ENCODE measurements around the gene NEDD4. TPM values are rescaled to one million over a fixed set of nuclear protein-coding genes. Genes with fewer than 3 reads are reported as not detected.

The NEDD4 gene
- total RNA-seq, 1 donor, result 48.5 TPM

- no peaks in the 10 kb centered on the region for H3K79me2 ChIP-seq (ENCODE audit: insufficient read depth, low read length)
- no peak overlapping the region for H2AFZ ChIP-seq (ENCODE audit: low read length)
- H3K27ac ChIP-seq (ENCODE audit: low read depth, low read length), result peak overlapping the region; percentile 28
- peaks cover 5% of the 10 kb centered on the region for H3K36me3 ChIP-seq (ENCODE audit: insufficient read depth, low read length)
- H3K9me3 ChIP-seq (ENCODE audit: low read depth, low read length), result peaks cover 3% of the 10 kb centered on the region
- H3K4me2 ChIP-seq (ENCODE audit: insufficient read depth, low read length), result peak overlapping the region; percentile 50
- no peak for DNase-seq (ENCODE audit: insufficient read length, low spot score, missing footprints)
- no peaks in the 10 kb centered on the region for H4K20me1 ChIP-seq (ENCODE audit: insufficient read depth, low read length)
- no peaks in the 10 kb centered on the region for H3K4me1 ChIP-seq (ENCODE audit: insufficient read depth, low read length)
- H3K27me3 ChIP-seq (ENCODE audit: insufficient read depth, low read length), result no peaks in the 10 kb centered on the region
- H3K4me3 ChIP-seq (ENCODE audit: insufficient read depth, low read length), result no peak overlapping the region
- no peak for TF ChIP-seq CTCF (IDR thresholded peaks at IDR 0.05; ENCODE audit: extremely low read depth, low read depth, low read length)
Observed at GRCh38 chr15:55937040-55937439, 56.4 kb downstream of the NEDD4 start.

GRCh38 chr15:55928955-55929354 lies 64.5 kb downstream of the NEDD4 start:
- no peak for DNase-seq (ENCODE audit: insufficient read length, low spot score, missing footprints)
- H3K27ac ChIP-seq (ENCODE audit: low read depth, low read length), result no peak overlapping the region

GRCh38 chr15:55921744-55922143 lies 71.7 kb downstream of the NEDD4 start:
- Histone ChIP-seq H3K27me3 (ENCODE audit: insufficient read depth, low read length) (no peaks in the 10 kb centered on the region), H2AFZ (ENCODE audit: low read length) (no peak overlapping the region), H3K4me2 (ENCODE audit: insufficient read depth, low read length) (no peak overlapping the region), H3K4me3 (ENCODE audit: insufficient read depth, low read length) (no peak overlapping the region), H3K9me3 (ENCODE audit: low read depth, low read length) (no peaks in the 10 kb centered on the region), H3K36me3 (ENCODE audit: insufficient read depth, low read length) (no peaks in the 10 kb centered on the region), H3K4me1 (ENCODE audit: insufficient read depth, low read length) (peaks cover 14% of the 10 kb centered on the region), H4K20me1 (ENCODE audit: insufficient read depth, low read length) (no peaks in the 10 kb centered on the region), H3K79me2 (ENCODE audit: insufficient read depth, low read length) (peaks cover 3% of the 10 kb centered on the region), H3K27ac (ENCODE audit: low read depth, low read length) (no peak overlapping the region)
- no peak for DNase-seq (ENCODE audit: insufficient read length, low spot score, missing footprints)
- peak; percentile 11 for TF ChIP-seq CTCF (IDR thresholded peaks at IDR 0.05; ENCODE audit: extremely low read depth, low read depth, low read length)

More at GRCh38 chr15:55928955-55929354, 64.5 kb downstream of the NEDD4 start:
- peaks cover 7% of the 10 kb centered on the region for H3K79me2 ChIP-seq (ENCODE audit: insufficient read depth, low read length)
- no peaks in the 10 kb centered on the region for H3K36me3 ChIP-seq (ENCODE audit: insufficient read depth, low read length)
- no peaks in the 10 kb centered on the region for H3K27me3 ChIP-seq (ENCODE audit: insufficient read depth, low read length)
- H4K20me1 ChIP-seq (ENCODE audit: insufficient read depth, low read length), result no peaks in the 10 kb centered on the region
- no peak overlapping the region for H2AFZ ChIP-seq (ENCODE audit: low read length)
- no peaks in the 10 kb centered on the region for H3K4me1 ChIP-seq (ENCODE audit: insufficient read depth, low read length)
- no peak overlapping the region for H3K4me3 ChIP-seq (ENCODE audit: insufficient read depth, low read length)
- no peaks in the 10 kb centered on the region for H3K9me3 ChIP-seq (ENCODE audit: low read depth, low read length)
- H3K4me2 ChIP-seq (ENCODE audit: insufficient read depth, low read length), result no peak overlapping the region
- no peak for TF ChIP-seq CTCF (IDR thresholded peaks at IDR 0.05; ENCODE audit: extremely low read depth, low read depth, low read length)

GRCh38 chr15:55917881-55918296 lies 75.5 kb downstream of the NEDD4 start:
- H3K27me3 ChIP-seq (ENCODE audit: insufficient read depth, low read length), result no peaks in the 10 kb centered on the region
- peak; percentile 59 for DNase-seq (ENCODE audit: insufficient read length, low spot score, missing footprints)
- H4K20me1 ChIP-seq (ENCODE audit: insufficient read depth, low read length), result no peaks in the 10 kb centered on the region
- no peaks in the 10 kb centered on the region for H3K9me3 ChIP-seq (ENCODE audit: low read depth, low read length)
- H3K4me3 ChIP-seq (ENCODE audit: insufficient read depth, low read length), result no peak overlapping the region
- TF ChIP-seq CTCF (IDR thresholded peaks at IDR 0.05; ENCODE audit: extremely low read depth, low read depth, low read length), result peak; percentile 82
- H3K27ac ChIP-seq (ENCODE audit: low read depth, low read length), result no peak overlapping the region
- H2AFZ ChIP-seq (ENCODE audit: low read length), result no peak overlapping the region
- H3K4me2 ChIP-seq (ENCODE audit: insufficient read depth, low read length), result peak overlapping the region; percentile 84
- peaks cover 37% of the 10 kb centered on the region for H3K79me2 ChIP-seq (ENCODE audit: insufficient read depth, low read length)
- no peaks in the 10 kb centered on the region for H3K36me3 ChIP-seq (ENCODE audit: insufficient read depth, low read length)
- H3K4me1 ChIP-seq (ENCODE audit: insufficient read depth, low read length), result peaks cover 29% of the 10 kb centered on the region
